Fibroblast of lung (primary cell): ENCODE data around the gene VTA1. TPM values are rescaled to one million over a fixed set of nuclear protein-coding genes. Genes with fewer than 3 reads are reported as not detected.

Source experiments
- DNase-seq, 2 donors: peaks; one replicate each; pipeline versions ENCODE4 v3.0.0 to v3.0.0-alpha.2; 2010; ENCODE audit warnings: low read depth in 2 of 2
- H2AFZ ChIP-seq: 2 replicates; pipeline ENCODE4 v1.5.1; 2012; ENCODE audit warnings: low read length, control low read depth, inconsistent platforms
- H3K27ac ChIP-seq: 2 replicates; pipeline ENCODE4 v1.5.1; 2011; ENCODE audit warnings: low read length, control low read depth; ENCODE audit not compliant: insufficient read depth
- H3K27me3 ChIP-seq: 2 replicates; pipeline ENCODE4 v1.5.1; 2011; ENCODE audit warnings: mild to moderate bottlenecking, low read length; ENCODE audit not compliant: control insufficient read depth, insufficient read depth
- H3K36me3 ChIP-seq: 2 replicates; pipeline ENCODE4 v1.5.1; 2011; ENCODE audit warnings: low read length; ENCODE audit not compliant: control insufficient read depth, insufficient read depth
- H3K4me1 ChIP-seq: 2 replicates; pipeline ENCODE4 v1.5.1; 2011; ENCODE audit warnings: low read length; ENCODE audit not compliant: control insufficient read depth, insufficient read depth; ENCODE audit errors: extremely low read depth
- H3K4me2 ChIP-seq: 2 replicates; pipeline ENCODE4 v1.5.1; 2011; ENCODE audit warnings: low read length, control low read depth; ENCODE audit not compliant: insufficient read depth; ENCODE audit errors: extremely low read depth
- H3K4me3 ChIP-seq, 4 experiments: fragments of 200-600 bp in 1 of 4; sonication (generic) in 1 of 4; replicated peaks in 1 of 4; 2 replicates each; pipeline ENCODE4 v1.5.1; 2011 to 2016; ENCODE audit warnings: low read length in 4 of 4, low read depth in 3 of 4, mild to moderate bottlenecking in 3 of 4, control low read depth in 2 of 4, inconsistent platforms in 1 of 4, mixed read lengths in 1 of 4; ENCODE audit not compliant: insufficient read depth in 1 of 4; ENCODE audit errors: control extremely low read depth in 1 of 4
- H3K79me2 ChIP-seq: 2 replicates; pipeline ENCODE4 v1.5.1; 2012; ENCODE audit warnings: mild to moderate bottlenecking, low read length, inconsistent platforms; ENCODE audit not compliant: control insufficient read depth, insufficient read depth
- H3K9ac ChIP-seq: 2 replicates; pipeline ENCODE4 v1.5.1; 2011; ENCODE audit warnings: mild to moderate bottlenecking, low read length, control low read depth; ENCODE audit not compliant: insufficient read depth
- H3K9me3 ChIP-seq: 2 replicates; pipeline ENCODE4 v1.5.1; 2012; ENCODE audit warnings: low read depth, low read length; ENCODE audit not compliant: control insufficient read depth, insufficient read depth
- H4K20me1 ChIP-seq: 2 replicates; pipeline ENCODE4 v1.5.1; 2011; ENCODE audit warnings: low read length; ENCODE audit not compliant: control insufficient read depth, insufficient read depth; ENCODE audit errors: extremely low read depth
- EZH2 ChIP-seq: IDR thresholded peaks from 2 replicates; pipeline ENCODE4 v1.5.1; 2012; ENCODE audit warnings: low read length, control low read depth, mild to moderate bottlenecking; ENCODE audit errors: missing control alignments
- polyA plus RNA-seq, 2 donors: library from polyadenylated mRNA; depleted of rRNA in 1 of 2; stranded (reverse) in 1 of 2; unstranded in 1 of 2; fragments of >200 nt; gene quantifications; 2 replicates each; pipeline ENCODE4 v1.2.1, GENCODE V29; 2011 to 2012; ENCODE audit warnings: missing spikeins in 1 of 2
- total RNA-seq: library from RNA; depleted of rRNA; stranded (reverse); fragments of >200 nt; gene quantifications from 2 replicates; pipeline ENCODE4 v1.2.1, GENCODE V29; 2014
- TF ChIP-seq, protein P1 (sequence below), 2 donors: IDR thresholded peaks in 1 of 2; conservative IDR thresholded peaks in 1 of 2; 1 replicate in 1 of 2; 2 replicates in 1 of 2; pipeline ENCODE4 v1.5.1; 2011 to 2012; ENCODE audit warnings: low read length in 2 of 2, control low read depth in 1 of 2, inconsistent platforms in 1 of 2, low read depth in 1 of 2, mild to moderate bottlenecking in 1 of 2

The VTA1 gene
- total and polyA plus RNA-seq, 2 donors (not counting 1 experiment from before 2014, with no cell fraction given), result 26.3 to 99.3 TPM

DNA sequence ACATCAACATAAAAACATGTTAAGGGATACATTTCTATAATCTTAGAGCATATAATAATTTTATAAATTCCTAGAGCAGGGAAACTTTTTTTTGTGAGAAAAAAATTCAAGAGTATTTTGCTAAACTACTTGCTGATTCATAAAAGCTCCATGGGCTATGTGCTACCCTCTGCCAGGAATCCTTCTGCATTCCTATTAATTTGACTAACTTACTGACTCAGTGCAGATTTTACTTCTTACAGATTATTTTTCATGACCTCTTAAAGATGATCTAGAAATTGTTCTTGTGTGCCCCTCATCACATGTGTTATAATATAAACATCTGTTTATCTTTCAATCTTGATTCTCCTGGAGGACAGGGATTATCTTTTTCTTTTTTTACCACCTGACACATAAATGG, 5.7 kb downstream of the VTA1 start:
- H3K9ac ChIP-seq, result no peak overlapping the region
- no peak overlapping the region for H3K4me3 ChIP-seq
- peak overlapping the region; percentile 54 for H3K4me2 ChIP-seq
- H3K27me3 ChIP-seq, result no peaks in the 10 kb centered on the region
- no peak overlapping the region for H2AFZ ChIP-seq
- H3K27ac ChIP-seq, result peak overlapping the region; percentile 32
- no peaks in the 10 kb centered on the region for H3K9me3 ChIP-seq
- H3K79me2 ChIP-seq, result peaks cover 84% of the 10 kb centered on the region
- no peaks in the 10 kb centered on the region for H4K20me1 ChIP-seq
- H3K4me1 ChIP-seq, result peaks cover 14% of the 10 kb centered on the region
- TF ChIP-seq EZH2, result no peak
- TF ChIP-seq, protein P1, sequence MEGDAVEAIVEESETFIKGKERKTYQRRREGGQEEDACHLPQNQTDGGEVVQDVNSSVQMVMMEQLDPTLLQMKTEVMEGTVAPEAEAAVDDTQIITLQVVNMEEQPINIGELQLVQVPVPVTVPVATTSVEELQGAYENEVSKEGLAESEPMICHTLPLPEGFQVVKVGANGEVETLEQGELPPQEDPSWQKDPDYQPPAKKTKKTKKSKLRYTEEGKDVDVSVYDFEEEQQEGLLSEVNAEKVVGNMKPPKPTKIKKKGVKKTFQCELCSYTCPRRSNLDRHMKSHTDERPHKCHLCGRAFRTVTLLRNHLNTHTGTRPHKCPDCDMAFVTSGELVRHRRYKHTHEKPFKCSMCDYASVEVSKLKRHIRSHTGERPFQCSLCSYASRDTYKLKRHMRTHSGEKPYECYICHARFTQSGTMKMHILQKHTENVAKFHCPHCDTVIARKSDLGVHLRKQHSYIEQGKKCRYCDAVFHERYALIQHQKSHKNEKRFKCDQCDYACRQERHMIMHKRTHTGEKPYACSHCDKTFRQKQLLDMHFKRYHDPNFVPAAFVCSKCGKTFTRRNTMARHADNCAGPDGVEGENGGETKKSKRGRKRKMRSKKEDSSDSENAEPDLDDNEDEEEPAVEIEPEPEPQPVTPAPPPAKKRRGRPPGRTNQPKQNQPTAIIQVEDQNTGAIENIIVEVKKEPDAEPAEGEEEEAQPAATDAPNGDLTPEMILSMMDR (conservative IDR thresholded peaks at IDR 0.05 in 1 of 2, IDR thresholded peaks at IDR 0.05 in 1 of 2; ENCODE audit: low read depth in 1 of 2, low read length in 2 of 2), result no peak
- no peaks in the 10 kb centered on the region for H3K36me3 ChIP-seq
- DNase-seq, result peak; percentile 60 to 82

DNA sequence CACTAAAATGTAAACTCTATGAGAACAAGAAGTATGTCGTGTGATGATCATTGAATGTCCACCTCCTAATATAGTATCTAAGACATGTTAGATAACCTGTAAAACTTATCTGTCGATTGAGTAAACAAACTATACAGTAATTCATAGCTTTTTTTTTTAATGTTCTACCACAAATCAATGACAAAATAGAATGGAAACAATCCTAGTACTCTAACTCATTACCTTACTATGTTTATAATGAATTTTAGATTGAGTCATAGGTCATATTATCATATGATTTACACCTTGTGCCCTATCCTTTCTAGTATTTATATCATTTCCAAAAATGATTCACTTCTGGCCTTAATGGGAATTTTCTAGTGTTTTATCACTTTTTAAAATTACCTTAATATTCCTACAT, 6.1 kb downstream of the VTA1 start:
- H3K9me3 ChIP-seq, result no peaks in the 10 kb centered on the region
- H3K27me3 ChIP-seq, result no peaks in the 10 kb centered on the region
- no peak overlapping the region for H3K9ac ChIP-seq
- no peaks in the 10 kb centered on the region for H3K36me3 ChIP-seq
- no peak overlapping the region for H3K4me3 ChIP-seq
- H3K4me2 ChIP-seq, result peak overlapping the region; percentile 54
- H3K4me1 ChIP-seq, result peaks cover 14% of the 10 kb centered on the region
- peaks cover 84% of the 10 kb centered on the region for H3K79me2 ChIP-seq
- TF ChIP-seq EZH2, result no peak
- TF ChIP-seq, protein P1 (conservative IDR thresholded peaks at IDR 0.05 in 1 of 2, IDR thresholded peaks at IDR 0.05 in 1 of 2; ENCODE audit: low read depth in 1 of 2, low read length in 2 of 2), result no peak
- H3K27ac ChIP-seq, result peak overlapping the region; percentile 32
- H2AFZ ChIP-seq, result no peak overlapping the region
- H4K20me1 ChIP-seq, result no peaks in the 10 kb centered on the region
- DNase-seq, result no peak

DNA sequence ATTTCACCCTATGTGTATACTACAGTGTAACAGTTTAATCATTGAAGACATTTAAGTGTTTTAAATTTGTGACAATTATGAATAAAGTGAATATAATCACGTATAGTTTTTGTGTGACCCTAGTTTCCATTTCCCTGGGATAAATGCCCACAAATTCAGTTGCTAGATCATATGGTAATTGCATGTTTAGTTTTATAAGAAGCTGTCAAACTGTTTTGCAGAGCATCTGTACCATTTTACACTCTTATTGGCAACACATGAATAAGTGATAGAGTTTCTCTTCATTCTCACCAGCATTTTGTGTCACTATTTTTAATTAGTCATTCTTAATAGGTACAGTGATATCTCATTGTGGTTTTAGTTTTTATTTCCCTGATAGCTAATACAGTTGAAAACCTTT, 7.3 kb downstream of the VTA1 start:
- Histone ChIP-seq H3K27me3 (no peaks in the 10 kb centered on the region), H4K20me1 (no peaks in the 10 kb centered on the region), H3K9me3 (no peaks in the 10 kb centered on the region), H3K9ac (no peak overlapping the region), H3K4me2 (no peak overlapping the region), H3K27ac (no peak overlapping the region), H3K4me3 (no peak overlapping the region), H3K4me1 (peaks cover 6% of the 10 kb centered on the region), H2AFZ (no peak overlapping the region), H3K36me3 (no peaks in the 10 kb centered on the region), H3K79me2 (peaks cover 80% of the 10 kb centered on the region)
- TF ChIP-seq EZH2, result no peak
- TF ChIP-seq, protein P1 (conservative IDR thresholded peaks at IDR 0.05 in 1 of 2, IDR thresholded peaks at IDR 0.05 in 1 of 2; ENCODE audit: low read depth in 1 of 2, low read length in 2 of 2), result no peak
- no peak for DNase-seq
